Activated naive CD4-positive, alpha-beta T cell treated with anti-CD3 and anti-CD28 coated beads for 36 hours (primary cell): ENCODE data around the gene CTNNBIP1. TPM values are rescaled to one million over a fixed set of nuclear protein-coding genes. Genes with fewer than 3 reads are reported as not detected.

Experiments used
- CTCF ChIA-PET: fragments of 350-600 bp; sonication (Branson Sonifier 250); formaldehyde crosslinking; loops from one replicate; lab custom pipeline; 2021; ENCODE audit warnings: antibody characterized with exemption; lab: Charles Lee
- DNase-seq: peaks from one replicate; pipeline ENCODE4 v3.0.0-alpha.2; 2020
- H3K27ac Mint-ChIP-seq: one replicate; pipeline ENCODE4 v1.8.0; 2021; ENCODE audit warnings: mild to moderate bottlenecking, mixed read lengths
- H3K27me3 Mint-ChIP-seq: one replicate; pipeline ENCODE4 v1.8.0; 2021; ENCODE audit warnings: low read depth, mixed read lengths
- H3K36me3 Mint-ChIP-seq: one replicate; pipeline ENCODE4 v1.8.0; 2021; ENCODE audit warnings: low read depth, mixed read lengths
- H3K4me1 Mint-ChIP-seq: one replicate; pipeline ENCODE4 v1.8.0; 2021; ENCODE audit warnings: low read depth, mixed read lengths
- H3K4me3 Mint-ChIP-seq: one replicate; pipeline ENCODE4 v1.8.0; 2021; ENCODE audit warnings: mild to moderate bottlenecking, moderate library complexity, mixed read lengths
- H3K9me3 Mint-ChIP-seq: one replicate; pipeline ENCODE4 v1.8.0; 2021; ENCODE audit warnings: mixed read lengths
- intact Hi-C: fragments of 100-400 bp; cut with micrococcal nuclease; formaldehyde crosslinking; loops from one replicate; pipeline ENCODE4 v1.15.1; 2023
- total RNA-seq, 2 experiments: library from RNA; stranded (reverse); gene quantifications; one replicate each; pipeline ENCODE4 v1.2.3, GENCODE V29; 2021

Gene CTNNBIP1
- total RNA-seq, 2 experiments from 2014 or later = 9.5 to 10.3 TPM

GRCh38 chr1:9849691-9850441 lies 60.2 kb downstream of the CTNNBIP1 start:
- H3K4me1 Mint-ChIP-seq = peaks cover 9% of the 10 kb centered on the region
- H3K27ac Mint-ChIP-seq = no peak overlapping the region
- peaks cover 4% of the 10 kb centered on the region for H3K36me3 Mint-ChIP-seq
- H3K9me3 Mint-ChIP-seq = peaks cover 5% of the 10 kb centered on the region
- no peaks in the 10 kb centered on the region for H3K27me3 Mint-ChIP-seq
- CTCF ChIA-PET = interaction anchor here (0.6 to 1.7 kb wide), 4 partner anchors 12 to 65 kb away, joined by 3 to 9 read pairs (median 4); no protein-coding TSS in a partner anchor
- intact Hi-C loops = no loop called here
- peak overlapping the region; percentile 57 for H3K4me3 Mint-ChIP-seq
- DNase-seq = no peak

DNA sequence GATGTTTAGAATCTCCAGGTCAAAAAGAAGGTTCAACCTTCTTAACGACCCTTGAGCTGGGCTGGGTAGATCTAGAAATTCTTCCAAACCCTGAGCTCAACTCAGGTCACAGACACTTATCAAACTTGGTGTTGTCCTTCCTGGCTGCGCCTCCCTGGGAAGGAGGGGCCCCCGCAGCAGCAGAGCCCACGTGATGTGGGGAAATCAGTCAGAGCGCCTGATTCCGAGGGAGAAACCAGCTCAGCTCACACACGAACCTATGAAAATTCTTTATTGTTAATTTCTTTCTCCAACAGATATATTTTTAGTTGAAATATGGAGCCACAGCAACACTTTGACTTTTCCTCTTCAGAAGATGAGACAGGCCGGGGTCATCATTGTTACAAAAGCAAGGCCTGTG lies 62.0 kb downstream of the CTNNBIP1 start:
- no peak for DNase-seq
- H3K36me3 Mint-ChIP-seq = no peaks in the 10 kb centered on the region
- no peak overlapping the region for H3K4me3 Mint-ChIP-seq
- CTCF ChIA-PET = interaction anchor here (0.6 to 0.8 kb wide), 2 partner anchors 94 to 123 kb away, joined by 3 read pairs; no protein-coding TSS in a partner anchor
- H3K9me3 Mint-ChIP-seq = no peaks in the 10 kb centered on the region
- H3K4me1 Mint-ChIP-seq = peaks cover 9% of the 10 kb centered on the region
- H3K27ac Mint-ChIP-seq = no peak overlapping the region
- no peaks in the 10 kb centered on the region for H3K27me3 Mint-ChIP-seq
- intact Hi-C loops = no loop called here

DNA sequence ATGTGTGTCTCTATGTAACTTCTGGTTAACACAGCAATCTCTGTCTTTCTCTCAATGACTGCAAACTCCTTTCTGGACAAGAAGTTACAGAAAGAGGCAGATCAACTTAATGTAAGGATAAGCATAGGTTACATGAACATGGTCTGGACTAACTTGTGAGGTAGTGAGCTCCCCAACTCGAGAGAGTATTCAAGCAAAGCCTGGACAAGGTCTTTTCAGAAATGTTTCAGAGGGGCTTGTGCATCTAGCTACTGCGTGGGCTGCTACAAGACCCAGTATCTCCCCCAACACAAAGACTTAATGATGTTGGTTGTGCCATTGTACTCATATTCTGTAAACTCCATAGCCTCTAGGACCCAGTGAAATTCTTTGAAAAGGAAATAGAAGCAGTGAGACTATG lies 62.8 kb downstream of the CTNNBIP1 start:
- Mint-ChIP-seq H3K27me3 (no peaks in the 10 kb centered on the region), H3K9me3 (no peaks in the 10 kb centered on the region), H3K36me3 (no peaks in the 10 kb centered on the region), H3K27ac (no peak overlapping the region), H3K4me3 (no peak overlapping the region), H3K4me1 (peaks cover 9% of the 10 kb centered on the region)
- CTCF ChIA-PET = interaction anchor here (0.6 kb wide), 1 partner anchor 94 kb away, joined by 3 read pairs; no protein-coding TSS in a partner anchor
- DNase-seq = no peak
- intact Hi-C loops = no loop called here

GRCh38 chr1:9846611-9847171 lies 63.4 kb downstream of the CTNNBIP1 start:
- no peak for DNase-seq
- Mint-ChIP-seq H3K9me3 (no peaks in the 10 kb centered on the region), H3K4me3 (no peak overlapping the region), H3K4me1 (peaks cover 9% of the 10 kb centered on the region), H3K36me3 (no peaks in the 10 kb centered on the region), H3K27ac (no peak overlapping the region), H3K27me3 (no peaks in the 10 kb centered on the region)
- intact Hi-C loops = no loop called here
- CTCF ChIA-PET = interaction anchor here (0.6 kb wide), 1 partner anchor 292 kb away, joined by 3 read pairs; no protein-coding TSS in a partner anchor

DNA sequence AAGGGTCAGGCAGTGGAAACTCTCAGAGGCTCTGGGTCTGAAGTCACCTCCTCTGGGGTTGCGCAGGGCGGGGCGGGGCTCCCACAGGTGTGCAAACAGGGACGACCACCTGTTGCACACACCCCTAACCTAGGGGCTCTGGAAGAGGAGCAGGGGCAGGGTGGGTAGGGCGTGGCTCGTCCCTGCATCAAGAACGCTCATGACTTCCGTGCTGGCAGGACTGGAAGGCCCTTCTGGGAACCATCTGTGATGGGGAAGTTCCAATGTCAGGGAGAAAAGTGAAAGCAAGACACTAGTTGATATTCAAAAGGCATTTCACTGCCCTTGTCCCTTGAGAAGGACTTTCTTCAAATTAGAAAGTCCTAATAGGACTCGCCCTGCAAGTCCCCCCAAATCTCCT lies 64.2 kb downstream of the CTNNBIP1 start:
- no peaks in the 10 kb centered on the region for H3K27me3 Mint-ChIP-seq
- H3K4me1 Mint-ChIP-seq = peaks cover 9% of the 10 kb centered on the region
- CTCF ChIA-PET = no interaction called here
- H3K4me3 Mint-ChIP-seq = no peak overlapping the region
- H3K27ac Mint-ChIP-seq = no peak overlapping the region
- H3K9me3 Mint-ChIP-seq = no peaks in the 10 kb centered on the region
- intact Hi-C loops = no loop called here
- DNase-seq = no peak
- H3K36me3 Mint-ChIP-seq = no peaks in the 10 kb centered on the region

DNA sequence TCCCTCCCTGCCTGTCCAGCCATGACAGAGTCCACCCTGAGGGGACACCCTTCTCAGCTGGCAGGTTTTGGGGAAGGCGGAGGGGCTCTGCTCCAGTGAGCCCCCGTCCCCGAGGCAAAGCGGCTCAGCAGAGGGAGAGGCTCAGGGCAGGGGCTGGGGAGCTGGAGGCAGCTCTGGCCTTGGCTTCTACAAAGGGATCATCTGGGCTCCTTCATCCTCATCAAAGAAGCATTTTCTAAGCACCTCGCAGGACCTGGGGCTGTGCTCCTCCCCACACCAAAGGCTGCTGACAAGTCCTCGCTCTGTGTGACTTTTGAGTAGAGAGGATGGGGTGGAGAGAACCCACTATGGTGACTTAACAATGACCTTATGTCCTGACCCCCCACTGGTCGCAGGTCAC lies 65.3 kb downstream of the CTNNBIP1 start:
- Mint-ChIP-seq H3K4me3 (no peak overlapping the region), H3K4me1 (peaks cover under 1% of the 10 kb centered on the region), H3K9me3 (no peaks in the 10 kb centered on the region), H3K36me3 (no peaks in the 10 kb centered on the region), H3K27ac (no peak overlapping the region), H3K27me3 (no peaks in the 10 kb centered on the region)
- CTCF ChIA-PET = interaction anchor here (1.1 kb wide), 1 partner anchor 60 kb away, joined by 7 read pairs; no protein-coding TSS in a partner anchor
- intact Hi-C loops = no loop called here
- DNase-seq = no peak

GRCh38 chr1:9844106-9844505 lies 66.0 kb downstream of the CTNNBIP1 start:
- DNase-seq = no peak
- Mint-ChIP-seq H3K9me3 (no peaks in the 10 kb centered on the region), H3K27ac (no peak overlapping the region), H3K4me3 (no peak overlapping the region), H3K36me3 (no peaks in the 10 kb centered on the region), H3K27me3 (no peaks in the 10 kb centered on the region), H3K4me1 (no peaks in the 10 kb centered on the region)
- CTCF ChIA-PET = no interaction called here
- intact Hi-C loops = no loop called here

GRCh38 chr1:9843576-9843945 lies 66.5 kb downstream of the CTNNBIP1 start:
- CTCF ChIA-PET = interaction anchor here (0.6 kb wide), 1 partner anchor 23 kb away, joined by 5 read pairs; no protein-coding TSS in a partner anchor
- H3K9me3 Mint-ChIP-seq = no peaks in the 10 kb centered on the region
- no peaks in the 10 kb centered on the region for H3K36me3 Mint-ChIP-seq
- H3K27me3 Mint-ChIP-seq = no peaks in the 10 kb centered on the region
- intact Hi-C loops = no loop called here
- H3K27ac Mint-ChIP-seq = no peak overlapping the region
- no peak overlapping the region for H3K4me3 Mint-ChIP-seq
- no peak for DNase-seq
- no peaks in the 10 kb centered on the region for H3K4me1 Mint-ChIP-seq

DNA sequence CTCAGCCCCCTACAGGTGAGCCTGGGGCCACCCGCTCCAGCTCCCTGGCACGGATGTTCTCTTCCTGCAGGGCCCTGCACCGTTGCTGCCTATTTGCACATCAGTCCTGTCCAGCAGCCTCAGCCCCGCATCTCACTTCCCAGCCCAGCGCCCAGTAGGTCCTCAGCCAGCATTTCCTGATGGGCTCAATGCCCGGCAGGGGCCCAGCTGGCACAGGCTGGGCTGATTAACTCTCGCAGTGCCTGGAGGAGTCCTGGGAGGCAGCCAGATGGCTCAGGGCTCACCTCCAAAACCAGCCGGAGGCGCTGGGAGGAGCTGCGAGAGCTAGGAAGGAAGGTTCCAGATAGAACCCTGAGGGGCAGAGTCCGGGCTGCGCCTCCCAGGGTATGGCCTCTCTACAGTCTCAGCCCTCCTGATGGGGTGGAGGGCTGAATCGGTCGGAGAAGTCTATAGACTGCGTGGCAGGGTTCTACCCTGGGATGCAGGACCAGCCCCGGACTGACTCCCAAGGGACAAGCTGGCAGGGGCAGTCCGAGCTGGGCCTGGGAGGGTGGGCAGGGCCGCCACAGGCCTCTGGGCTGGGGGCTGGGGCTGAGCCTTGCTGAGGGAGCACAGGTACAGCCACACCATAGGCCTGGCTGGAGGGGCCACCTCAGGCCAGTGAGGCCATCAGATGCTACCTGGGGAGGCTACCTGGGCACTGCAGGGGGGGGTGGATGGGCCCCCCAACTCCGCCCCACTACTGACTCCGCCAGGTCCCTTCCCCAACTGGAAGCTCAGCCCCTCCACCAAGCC lies 67.1 kb downstream of the CTNNBIP1 start:
- no peaks in the 10 kb centered on the region for H3K9me3 Mint-ChIP-seq
- H3K36me3 Mint-ChIP-seq = no peaks in the 10 kb centered on the region
- no peak for DNase-seq
- CTCF ChIA-PET = interaction anchor here (0.6 kb wide), 1 partner anchor 22 kb away, joined by 5 read pairs; no protein-coding TSS in a partner anchor
- intact Hi-C loops = no loop called here
- H3K27me3 Mint-ChIP-seq = no peaks in the 10 kb centered on the region
- no peaks in the 10 kb centered on the region for H3K4me1 Mint-ChIP-seq
- H3K27ac Mint-ChIP-seq = no peak overlapping the region
- no peak overlapping the region for H3K4me3 Mint-ChIP-seq

- no peaks in the 10 kb centered on the region for H3K4me1 Mint-ChIP-seq
- CTCF ChIA-PET = no interaction called here
- no peak overlapping the region for H3K4me3 Mint-ChIP-seq
- H3K27ac Mint-ChIP-seq = no peak overlapping the region
- DNase-seq = no peak
- intact Hi-C loops = no loop called here
- H3K27me3 Mint-ChIP-seq = no peaks in the 10 kb centered on the region
- no peaks in the 10 kb centered on the region for H3K9me3 Mint-ChIP-seq
- H3K36me3 Mint-ChIP-seq = no peaks in the 10 kb centered on the region
Measured at GRCh38 chr1:9842073-9842711, 67.9 kb downstream of the CTNNBIP1 start.

DNA sequence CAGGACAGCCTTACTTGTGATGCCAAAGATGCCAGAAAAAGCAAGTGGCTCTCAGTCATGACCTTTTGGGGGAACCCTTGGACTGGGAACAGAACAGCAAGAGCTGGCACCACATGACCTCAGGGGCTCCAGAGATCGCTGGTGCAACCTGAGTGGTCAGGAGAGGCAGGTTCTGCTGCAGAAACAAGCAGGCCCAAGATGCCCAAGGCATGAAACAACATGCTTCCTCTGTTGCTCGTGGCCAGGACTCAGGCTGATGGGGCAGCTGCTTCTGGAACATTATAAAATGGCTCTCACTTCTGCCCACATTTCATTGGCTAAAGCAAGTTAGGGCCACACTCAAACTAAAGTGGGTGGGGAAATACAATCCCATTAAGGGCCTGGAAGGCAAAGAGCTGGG lies 68.6 kb downstream of the CTNNBIP1 start:
- CTCF ChIA-PET = interaction anchor here (0.7 kb wide), 1 partner anchor 284 kb away, joined by 3 read pairs; no protein-coding TSS in a partner anchor
- no peak for DNase-seq
- Mint-ChIP-seq H3K36me3 (no peaks in the 10 kb centered on the region), H3K4me3 (no peak overlapping the region), H3K4me1 (no peaks in the 10 kb centered on the region), H3K9me3 (no peaks in the 10 kb centered on the region), H3K27ac (no peak overlapping the region), H3K27me3 (no peaks in the 10 kb centered on the region)
- intact Hi-C loops = no loop called here

- H3K27ac Mint-ChIP-seq = no peak overlapping the region
- H3K27me3 Mint-ChIP-seq = no peaks in the 10 kb centered on the region
- no peaks in the 10 kb centered on the region for H3K9me3 Mint-ChIP-seq
- H3K36me3 Mint-ChIP-seq = no peaks in the 10 kb centered on the region
- intact Hi-C loops = no loop called here
- H3K4me3 Mint-ChIP-seq = no peak overlapping the region
- no peaks in the 10 kb centered on the region for H3K4me1 Mint-ChIP-seq
- CTCF ChIA-PET = no interaction called here
- DNase-seq = no peak
Measured at GRCh38 chr1:9840176-9840575, 69.9 kb downstream of the CTNNBIP1 start.
